Measurements from ENCODE around the gene MN1. TPM values are rescaled to one million over a fixed set of nuclear protein-coding genes. Genes with fewer than 3 reads are reported as not detected.

MN1 gene
- polyA plus RNA-seq, 1 experiment = 1.3 TPM

DNA sequence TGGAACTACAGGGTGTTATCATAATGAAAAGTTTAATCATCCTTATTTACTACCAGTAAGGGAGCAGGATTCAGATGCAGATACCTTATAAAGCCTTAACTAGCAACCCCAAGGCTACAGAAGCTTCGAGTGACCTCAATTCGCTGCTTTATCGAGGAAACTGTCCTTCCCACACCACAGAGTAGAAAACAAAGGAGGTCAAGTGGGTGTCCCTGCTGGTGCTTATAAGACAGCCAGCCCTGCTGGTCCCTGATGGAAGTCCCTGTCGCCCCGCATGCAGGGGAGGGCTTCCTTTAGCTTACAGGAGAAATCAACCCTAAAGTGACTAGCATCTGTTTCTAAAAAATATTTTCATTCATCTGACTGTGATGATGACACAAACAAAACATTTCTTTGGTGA, 7.3 kb downstream of the MN1 start:
- H3K27me3 ChIP-seq (ENCODE audit: control insufficient read depth, insufficient read depth, low read length) = peaks cover 4% of the 10 kb centered on the region; the same call in 1 of the 2 replicates
- H3K36me3 ChIP-seq (ENCODE audit: control insufficient read depth, insufficient read depth, low read length) = no peaks in the 10 kb centered on the region
- TF ChIP-seq, protein P1, sequence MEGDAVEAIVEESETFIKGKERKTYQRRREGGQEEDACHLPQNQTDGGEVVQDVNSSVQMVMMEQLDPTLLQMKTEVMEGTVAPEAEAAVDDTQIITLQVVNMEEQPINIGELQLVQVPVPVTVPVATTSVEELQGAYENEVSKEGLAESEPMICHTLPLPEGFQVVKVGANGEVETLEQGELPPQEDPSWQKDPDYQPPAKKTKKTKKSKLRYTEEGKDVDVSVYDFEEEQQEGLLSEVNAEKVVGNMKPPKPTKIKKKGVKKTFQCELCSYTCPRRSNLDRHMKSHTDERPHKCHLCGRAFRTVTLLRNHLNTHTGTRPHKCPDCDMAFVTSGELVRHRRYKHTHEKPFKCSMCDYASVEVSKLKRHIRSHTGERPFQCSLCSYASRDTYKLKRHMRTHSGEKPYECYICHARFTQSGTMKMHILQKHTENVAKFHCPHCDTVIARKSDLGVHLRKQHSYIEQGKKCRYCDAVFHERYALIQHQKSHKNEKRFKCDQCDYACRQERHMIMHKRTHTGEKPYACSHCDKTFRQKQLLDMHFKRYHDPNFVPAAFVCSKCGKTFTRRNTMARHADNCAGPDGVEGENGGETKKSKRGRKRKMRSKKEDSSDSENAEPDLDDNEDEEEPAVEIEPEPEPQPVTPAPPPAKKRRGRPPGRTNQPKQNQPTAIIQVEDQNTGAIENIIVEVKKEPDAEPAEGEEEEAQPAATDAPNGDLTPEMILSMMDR (IDR thresholded peaks at IDR 0.05; ENCODE audit: insufficient read depth, low read depth, low read length) = no peak
- H3K4me3 ChIP-seq (ENCODE audit: low read depth, low read length) = no peak overlapping the region
- ChIA-PET POLR2A (no interaction called here), CTCF (no interaction called here)
- no peak for DNase-seq (ENCODE audit: low read depth)

DNA sequence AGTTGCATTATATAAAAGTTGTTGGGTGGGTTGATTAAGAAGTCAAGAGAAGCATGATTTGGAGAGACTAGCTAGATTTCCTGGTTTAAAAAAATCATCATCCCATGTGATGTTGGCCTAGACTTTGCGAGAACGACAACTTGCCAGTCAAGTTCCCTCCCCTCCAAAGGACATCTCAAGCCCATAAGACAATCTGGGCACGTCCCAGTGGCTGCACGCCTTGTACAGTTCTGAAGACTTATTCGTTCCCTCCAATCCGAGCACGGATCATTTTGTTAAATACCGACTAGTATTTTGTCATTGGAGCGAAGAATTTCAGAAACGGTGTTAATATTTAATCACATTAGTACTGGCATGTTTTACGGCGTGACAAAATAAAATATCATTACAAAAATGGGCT, 8.0 kb downstream of the MN1 start:
- DNase-seq (ENCODE audit: low read depth) = no peak
- TF ChIP-seq, protein P1 (IDR thresholded peaks at IDR 0.05; ENCODE audit: insufficient read depth, low read depth, low read length) = no peak
- POLR2A ChIA-PET = no interaction called here
- CTCF ChIA-PET = no interaction called here
- Histone ChIP-seq H3K36me3 (ENCODE audit: control insufficient read depth, insufficient read depth, low read length) (no peaks in the 10 kb centered on the region), H3K4me3 (ENCODE audit: low read depth, low read length) (no peak overlapping the region), H3K27me3 (ENCODE audit: control insufficient read depth, insufficient read depth, low read length) (peaks cover 2% of the 10 kb centered on the region; the same call in 1 of the 2 replicates)

DNA sequence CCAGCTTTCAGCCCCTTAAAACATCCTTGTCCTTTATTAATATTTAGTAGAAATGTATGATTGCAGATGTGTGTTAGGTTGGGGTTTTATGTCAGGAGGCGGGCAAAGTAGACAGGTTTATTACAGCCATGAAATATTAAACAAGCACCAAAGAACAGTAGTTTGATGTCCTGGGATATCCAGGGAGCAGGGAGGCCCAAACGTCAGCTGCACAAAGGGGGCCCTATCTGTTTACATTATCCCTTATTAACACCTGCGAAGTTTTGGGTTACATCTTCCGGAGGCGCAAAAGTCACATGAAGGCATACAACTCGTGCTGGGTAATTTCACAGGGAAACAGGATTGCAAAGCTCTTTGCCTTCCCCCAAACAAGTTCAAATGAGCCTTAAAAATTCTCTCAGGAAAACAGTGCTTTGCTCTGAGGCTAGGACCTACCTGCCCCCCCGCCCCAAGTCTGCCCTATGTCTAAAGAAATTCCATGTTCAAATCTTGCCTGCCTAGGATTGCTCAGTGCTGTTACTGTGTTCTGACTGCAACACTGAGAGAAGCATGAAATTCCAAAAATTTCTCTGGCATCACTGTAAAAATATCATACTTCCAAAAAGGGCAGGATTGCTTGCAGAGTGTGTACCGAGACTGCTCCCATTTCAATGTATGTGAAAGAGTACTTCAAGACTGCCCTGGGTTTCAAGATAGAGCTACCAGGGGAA, 8.9 kb downstream of the MN1 start:
- Histone ChIP-seq H3K36me3 (ENCODE audit: control insufficient read depth, insufficient read depth, low read length) (no peaks in the 10 kb centered on the region), H3K27me3 (ENCODE audit: control insufficient read depth, insufficient read depth, low read length) (peaks cover 2% of the 10 kb centered on the region; the same call in 1 of the 2 replicates), H3K4me3 (ENCODE audit: low read depth, low read length) (no peak overlapping the region)
- DNase-seq (ENCODE audit: low read depth) = no peak
- TF ChIP-seq, protein P1 (IDR thresholded peaks at IDR 0.05; ENCODE audit: insufficient read depth, low read depth, low read length) = no peak
- ChIA-PET POLR2A (interaction anchor here (0.6 kb wide), 1 partner anchor 22 kb away, joined by 4 read pairs; no protein-coding TSS in a partner anchor), CTCF (interaction anchor here (0.7 to 2.0 kb wide), 3 partner anchors 20 to 771 kb away, joined by 3 to 5 read pairs (median 4); no protein-coding TSS in a partner anchor)

DNA sequence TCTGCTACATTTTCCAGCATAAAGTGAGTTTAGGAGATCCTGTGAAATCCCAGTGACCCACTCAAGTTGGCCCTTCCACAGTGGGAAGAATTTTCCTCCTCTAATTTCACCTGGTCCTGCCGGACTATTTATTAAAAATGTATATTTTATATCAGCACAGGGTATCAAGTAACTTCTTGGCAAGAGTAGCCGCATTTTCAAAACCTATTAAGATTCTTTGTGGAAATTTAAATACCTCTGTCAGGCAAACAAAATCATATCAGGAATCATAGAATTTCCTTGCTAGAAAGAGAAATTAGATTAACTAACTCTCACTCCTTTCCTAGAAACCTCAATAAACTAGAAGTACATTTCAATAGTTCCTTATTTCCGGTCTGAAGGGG, 9.7 kb downstream of the MN1 start:
- CTCF ChIA-PET = interaction anchor here (1.0 to 2.0 kb wide), 2 partner anchors 19 to 51 kb away, joined by 3 to 4 read pairs; no protein-coding TSS in a partner anchor
- TF ChIP-seq, protein P1 (IDR thresholded peaks at IDR 0.05; ENCODE audit: insufficient read depth, low read depth, low read length) = no peak
- POLR2A ChIA-PET = no interaction called here

DNA sequence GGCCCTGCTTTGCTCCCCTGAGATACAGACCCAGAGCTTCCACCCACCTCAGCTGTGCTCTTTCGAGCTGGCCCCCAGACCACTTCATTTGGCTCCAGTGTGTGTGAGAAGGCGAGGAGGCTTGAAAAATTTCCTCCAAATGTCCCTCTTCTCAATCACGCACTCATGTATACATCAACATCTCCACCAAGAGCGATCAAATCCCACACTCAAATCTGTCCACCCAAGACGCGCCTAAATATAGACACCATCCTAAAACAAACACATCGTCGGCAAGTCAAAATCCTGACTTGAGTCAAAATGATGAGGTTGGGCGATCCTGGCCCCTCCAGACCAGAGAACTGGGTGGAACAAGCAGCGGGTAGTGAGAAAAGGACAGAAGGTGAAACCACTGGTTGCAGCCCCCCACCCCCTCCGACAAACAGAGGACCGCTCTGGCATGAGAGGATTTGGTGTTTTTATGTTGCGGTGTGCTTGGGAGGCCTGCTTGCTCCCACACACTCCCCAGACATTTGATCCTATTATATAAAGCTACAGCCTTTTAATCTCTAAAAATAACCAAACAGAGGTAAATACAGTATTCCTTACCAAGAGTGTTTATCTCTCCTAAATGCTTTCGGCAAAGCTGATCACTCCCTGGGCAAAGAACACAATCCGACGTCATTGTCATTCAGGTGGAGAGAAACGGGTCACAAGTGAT, 10.2 kb downstream of the MN1 start:
- TF ChIP-seq, protein P1 (IDR thresholded peaks at IDR 0.05; ENCODE audit: insufficient read depth, low read depth, low read length) = no peak
- no peak overlapping the region for H3K4me3 ChIP-seq (ENCODE audit: low read depth, low read length)
- no peak for DNase-seq (ENCODE audit: low read depth)
- H3K27me3 ChIP-seq (ENCODE audit: control insufficient read depth, insufficient read depth, low read length) = no peaks in the 10 kb centered on the region; the same call in 1 of the 2 replicates
- POLR2A ChIA-PET = no interaction called here
- no peaks in the 10 kb centered on the region for H3K36me3 ChIP-seq (ENCODE audit: control insufficient read depth, insufficient read depth, low read length)
- CTCF ChIA-PET = interaction anchor here (2.0 kb wide), 1 partner anchor 18 kb away, joined by 4 read pairs; no protein-coding TSS in a partner anchor

More for the DNA sequence above, 9.7 kb downstream of the MN1 start:
- Histone ChIP-seq H3K4me3 (ENCODE audit: low read depth, low read length) (no peak overlapping the region), H3K27me3 (ENCODE audit: control insufficient read depth, insufficient read depth, low read length) (peaks cover 2% of the 10 kb centered on the region; the same call in 1 of the 2 replicates), H3K36me3 (ENCODE audit: control insufficient read depth, insufficient read depth, low read length) (no peaks in the 10 kb centered on the region)
- no peak for DNase-seq (ENCODE audit: low read depth)

Measured in BJ (cell line).